IPS DF 4.7 (cell line): Measurements from ENCODE around the gene NGEF.
"Not testable (repeated sequence)": the region's sequence is repeated elsewhere in the genome, so short reads cannot be mapped to it uniquely, and the experiment has no call there.

Experiments
- DNase-seq: peaks from one replicate; pipeline ENCODE4 v3.0.0-alpha.2; 2013; ENCODE audit warnings: low spot score; ENCODE audit errors: extremely low read depth

NGEF gene

GRCh38 chr2:233013027-233013461 lies at the start of gene NGEF:
TSS of gene NGEF (minus strand) at chr2:233013256. CDS start at chr2:232974890, 38,366 bp downstream.
- DNase-seq: no peak

- DNase-seq: no peak
These were observed 49.4 kb upstream of the NGEF start for GRCh38 chr2:233062451-233062850.

GRCh38 chr2:233061591-233062450 lies 48.8 kb upstream of the NGEF start:
- no peak for DNase-seq

- no peak for DNase-seq
These were observed 48.0 kb upstream of the NGEF start for GRCh38 chr2:233060980-233061590.

- no peak for DNase-seq
These were observed 47.5 kb upstream of the NGEF start for GRCh38 chr2:233060501-233060979.

GRCh38 chr2:233059797-233060500 lies 46.9 kb upstream of the NGEF start, which contains the start of gene INPP5D:
TSS of gene INPP5D (plus strand) at chr2:233060342. CDS start at chr2:233060479, 137 bp downstream.
- DNase-seq: no peak

GRCh38 chr2:233059547-233059796 lies 46.4 kb upstream of the NGEF start:
- DNase-seq: no peak

GRCh38 chr2:233058717-233059546 lies 45.9 kb upstream of the NGEF start:
- DNase-seq: no peak

GRCh38 chr2:233056961-233057605 lies 44.0 kb upstream of the NGEF start:
- DNase-seq: no peak

GRCh38 chr2:233055362-233055761 lies 42.3 kb upstream of the NGEF start:
- no peak for DNase-seq

GRCh38 chr2:233053928-233054784 lies 41.1 kb upstream of the NGEF start:
- DNase-seq: no peak

- DNase-seq: not testable (repeated sequence)
These were observed 39.5 kb upstream of the NGEF start for GRCh38 chr2:233052517-233052916.

- peak; percentile 74 for DNase-seq
These were observed 38.4 kb upstream of the NGEF start for GRCh38 chr2:233051241-233052149.

- DNase-seq: no peak
These were observed 36.2 kb upstream of the NGEF start for GRCh38 chr2:233049194-233049761.

- DNase-seq: no peak
These were observed 35.6 kb upstream of the NGEF start for GRCh38 chr2:233048569-233049193.

GRCh38 chr2:233047667-233048066 lies 34.6 kb upstream of the NGEF start:
- DNase-seq: no peak

- DNase-seq: no peak
These were observed 34.1 kb upstream of the NGEF start for GRCh38 chr2:233047206-233047605.
